ENCODE measurements around the gene HECTD4.

GRCh38 chr12:112130441-112130998, 251.7 kb downstream of the HECTD4 start:
- TF ChIP-seq, protein P1, sequence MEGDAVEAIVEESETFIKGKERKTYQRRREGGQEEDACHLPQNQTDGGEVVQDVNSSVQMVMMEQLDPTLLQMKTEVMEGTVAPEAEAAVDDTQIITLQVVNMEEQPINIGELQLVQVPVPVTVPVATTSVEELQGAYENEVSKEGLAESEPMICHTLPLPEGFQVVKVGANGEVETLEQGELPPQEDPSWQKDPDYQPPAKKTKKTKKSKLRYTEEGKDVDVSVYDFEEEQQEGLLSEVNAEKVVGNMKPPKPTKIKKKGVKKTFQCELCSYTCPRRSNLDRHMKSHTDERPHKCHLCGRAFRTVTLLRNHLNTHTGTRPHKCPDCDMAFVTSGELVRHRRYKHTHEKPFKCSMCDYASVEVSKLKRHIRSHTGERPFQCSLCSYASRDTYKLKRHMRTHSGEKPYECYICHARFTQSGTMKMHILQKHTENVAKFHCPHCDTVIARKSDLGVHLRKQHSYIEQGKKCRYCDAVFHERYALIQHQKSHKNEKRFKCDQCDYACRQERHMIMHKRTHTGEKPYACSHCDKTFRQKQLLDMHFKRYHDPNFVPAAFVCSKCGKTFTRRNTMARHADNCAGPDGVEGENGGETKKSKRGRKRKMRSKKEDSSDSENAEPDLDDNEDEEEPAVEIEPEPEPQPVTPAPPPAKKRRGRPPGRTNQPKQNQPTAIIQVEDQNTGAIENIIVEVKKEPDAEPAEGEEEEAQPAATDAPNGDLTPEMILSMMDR (IDR thresholded peaks at IDR 0.05; ENCODE audit: low read depth, low read length, missing input control), result no peak
- TF ChIP-seq ATF3 (IDR thresholded peaks at IDR 0.05), result no peak
- no peak for TF ChIP-seq GABPA (IDR thresholded peaks at IDR 0.05 in 1 of 2, conservative IDR thresholded peaks at IDR 0.05 in 1 of 2)
- TF ChIP-seq TAF1 (conservative IDR thresholded peaks at IDR 0.05), result no peak
- TF ChIP-seq ZBTB33 (IDR thresholded peaks at IDR 0.05), result no peak
- TF ChIP-seq, protein P2, sequence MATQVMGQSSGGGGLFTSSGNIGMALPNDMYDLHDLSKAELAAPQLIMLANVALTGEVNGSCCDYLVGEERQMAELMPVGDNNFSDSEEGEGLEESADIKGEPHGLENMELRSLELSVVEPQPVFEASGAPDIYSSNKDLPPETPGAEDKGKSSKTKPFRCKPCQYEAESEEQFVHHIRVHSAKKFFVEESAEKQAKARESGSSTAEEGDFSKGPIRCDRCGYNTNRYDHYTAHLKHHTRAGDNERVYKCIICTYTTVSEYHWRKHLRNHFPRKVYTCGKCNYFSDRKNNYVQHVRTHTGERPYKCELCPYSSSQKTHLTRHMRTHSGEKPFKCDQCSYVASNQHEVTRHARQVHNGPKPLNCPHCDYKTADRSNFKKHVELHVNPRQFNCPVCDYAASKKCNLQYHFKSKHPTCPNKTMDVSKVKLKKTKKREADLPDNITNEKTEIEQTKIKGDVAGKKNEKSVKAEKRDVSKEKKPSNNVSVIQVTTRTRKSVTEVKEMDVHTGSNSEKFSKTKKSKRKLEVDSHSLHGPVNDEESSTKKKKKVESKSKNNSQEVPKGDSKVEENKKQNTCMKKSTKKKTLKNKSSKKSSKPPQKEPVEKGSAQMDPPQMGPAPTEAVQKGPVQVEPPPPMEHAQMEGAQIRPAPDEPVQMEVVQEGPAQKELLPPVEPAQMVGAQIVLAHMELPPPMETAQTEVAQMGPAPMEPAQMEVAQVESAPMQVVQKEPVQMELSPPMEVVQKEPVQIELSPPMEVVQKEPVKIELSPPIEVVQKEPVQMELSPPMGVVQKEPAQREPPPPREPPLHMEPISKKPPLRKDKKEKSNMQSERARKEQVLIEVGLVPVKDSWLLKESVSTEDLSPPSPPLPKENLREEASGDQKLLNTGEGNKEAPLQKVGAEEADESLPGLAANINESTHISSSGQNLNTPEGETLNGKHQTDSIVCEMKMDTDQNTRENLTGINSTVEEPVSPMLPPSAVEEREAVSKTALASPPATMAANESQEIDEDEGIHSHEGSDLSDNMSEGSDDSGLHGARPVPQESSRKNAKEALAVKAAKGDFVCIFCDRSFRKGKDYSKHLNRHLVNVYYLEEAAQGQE (IDR thresholded peaks at IDR 0.05), result no peak
- TF ChIP-seq FOXA1 (IDR thresholded peaks at IDR 0.05), result no peak
- peak; percentile 87 for TF ChIP-seq YY1 (IDR thresholded peaks at IDR 0.05)
- TF ChIP-seq MAX (IDR thresholded peaks at IDR 0.05), result no peak
- no peak for TF ChIP-seq EGR1 (IDR thresholded peaks at IDR 0.05; ENCODE audit: low read depth in 2 of 2)
- TF ChIP-seq JUND (IDR thresholded peaks at IDR 0.05), result no peak
- TF ChIP-seq RXRA (IDR thresholded peaks at IDR 0.05), result no peak
- TF ChIP-seq SP1 (IDR thresholded peaks at IDR 0.05), result peak; percentile 19
- TF ChIP-seq NR2F2 (IDR thresholded peaks at IDR 0.05), result no peak

Measured in liver (tissue), 3 donors.